Stimulated activated CD4-positive, alpha-beta T cell treated with anti-CD3 and anti-CD28 coated beads, Interleukin-15, amount 100 ng/mL, for 1 hour (primary cell): ENCODE data around the gene SEC14L1.
"Not testable (repeated sequence)": the region's sequence is repeated elsewhere in the genome, so short reads cannot be mapped to it uniquely, and the experiment has no call there.

Experiments
- DNase-seq, 2 donors: peaks; one replicate each; pipeline ENCODE4 v3.0.0-alpha.2; 2020; ENCODE audit warnings: low read depth in 1 of 2, low spot score in 1 of 2

The SEC14L1 gene

DNA sequence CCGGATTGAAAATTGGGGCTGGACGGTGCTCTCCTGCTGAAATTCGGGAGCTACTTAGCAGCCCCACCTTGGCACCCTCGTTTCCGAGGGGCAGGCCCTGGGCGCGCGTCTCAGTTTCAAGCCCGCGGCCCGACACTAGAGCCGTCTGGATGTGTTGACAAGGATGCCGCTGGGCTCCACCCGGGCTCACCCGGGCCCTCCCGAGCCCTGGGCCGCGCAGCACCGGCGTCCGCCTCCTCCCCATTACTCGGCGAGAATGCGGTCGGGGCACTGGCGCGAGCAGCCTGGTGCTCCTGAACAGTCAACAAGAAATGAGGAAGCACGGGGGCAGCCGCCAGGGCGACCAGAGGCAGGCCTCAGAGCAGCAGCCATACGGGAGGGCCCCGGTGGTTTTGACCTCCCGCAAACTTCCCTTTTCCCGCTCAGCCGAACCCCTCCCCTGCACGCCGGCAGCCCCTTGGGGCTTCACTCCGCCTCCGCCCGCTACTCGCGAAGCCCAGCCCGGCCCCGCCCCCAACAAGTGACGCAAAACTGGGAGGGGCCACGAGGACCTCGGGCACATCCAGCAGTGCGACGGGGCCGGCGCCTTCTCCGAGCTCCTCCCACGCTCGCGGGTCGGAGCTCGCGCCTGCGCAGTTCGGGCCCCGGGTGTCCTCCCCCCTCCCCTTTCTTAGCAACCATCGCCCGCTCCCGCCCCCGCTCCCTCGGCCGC lies 447 bp upstream of the SEC14L1 start:
- DNase-seq = peak; percentile 99

DNA sequence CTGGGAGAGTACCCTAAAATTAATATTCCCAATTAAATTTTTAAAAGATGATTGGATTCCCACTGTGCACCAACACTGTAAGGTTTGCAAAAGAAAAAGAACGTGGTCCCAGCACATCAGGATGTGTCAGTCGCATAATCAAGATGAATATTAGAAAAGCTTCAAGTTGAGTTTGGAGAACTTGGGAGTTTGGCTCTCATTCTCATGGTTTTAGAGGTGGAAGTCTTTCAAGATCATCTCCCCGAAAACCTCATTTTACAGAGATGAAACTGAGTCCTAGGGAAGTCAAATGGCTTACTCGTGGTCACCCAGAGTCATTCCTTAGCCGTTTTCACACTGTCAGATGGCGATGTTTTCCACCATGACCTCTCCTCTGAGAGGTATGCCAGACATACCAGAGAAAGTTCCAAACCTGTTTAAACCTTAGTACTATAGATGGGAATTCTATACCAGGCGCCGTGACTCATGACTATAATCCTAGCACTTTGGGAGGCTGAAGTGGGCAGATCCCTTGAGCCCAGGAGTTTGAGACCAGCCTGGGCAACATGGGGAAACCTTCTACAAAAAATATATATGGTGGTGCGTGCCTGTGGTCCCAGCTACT lies 1.2 kb downstream of the SEC14L1 start:
- DNase-seq = no peak

DNA sequence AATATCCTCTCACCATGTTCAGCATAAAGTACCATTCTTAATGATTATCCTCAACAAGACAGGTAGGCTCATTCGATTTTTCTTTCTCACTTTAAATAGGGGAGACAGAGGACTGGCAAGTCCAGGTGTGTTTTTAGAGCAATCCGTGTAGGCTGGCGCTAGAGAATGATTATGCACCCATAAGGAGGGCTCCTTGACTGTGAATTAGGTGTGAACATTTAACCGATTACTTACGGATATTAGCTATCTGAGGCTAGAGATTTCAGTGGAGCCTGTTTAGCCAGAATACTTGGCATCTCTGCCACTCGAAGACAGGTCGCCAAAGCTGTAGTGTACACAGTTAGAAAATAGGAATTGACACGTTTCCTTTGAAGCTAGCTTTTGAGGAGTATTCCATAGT lies 1.9 kb downstream of the SEC14L1 start:
- DNase-seq = no peak

DNA sequence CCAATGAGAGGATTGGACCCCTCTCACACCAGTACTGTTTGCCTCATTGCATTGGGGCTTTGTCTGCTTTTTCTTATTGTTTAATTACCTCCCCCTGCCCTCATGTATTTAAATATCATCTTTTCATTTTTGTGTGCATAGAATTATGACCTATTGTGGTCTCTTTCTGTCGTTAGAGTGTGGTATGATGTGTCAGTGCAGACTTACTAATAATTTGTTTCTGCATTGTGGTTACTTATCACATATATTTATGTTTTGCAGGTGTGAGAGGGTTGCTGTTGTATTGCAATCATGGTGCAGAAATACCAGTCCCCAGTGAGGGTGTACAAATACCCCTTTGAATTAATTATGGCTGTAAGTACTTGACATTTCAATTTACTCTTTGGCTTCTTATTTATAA lies 2.5 kb downstream of the SEC14L1 start:
- DNase-seq = no peak

DNA sequence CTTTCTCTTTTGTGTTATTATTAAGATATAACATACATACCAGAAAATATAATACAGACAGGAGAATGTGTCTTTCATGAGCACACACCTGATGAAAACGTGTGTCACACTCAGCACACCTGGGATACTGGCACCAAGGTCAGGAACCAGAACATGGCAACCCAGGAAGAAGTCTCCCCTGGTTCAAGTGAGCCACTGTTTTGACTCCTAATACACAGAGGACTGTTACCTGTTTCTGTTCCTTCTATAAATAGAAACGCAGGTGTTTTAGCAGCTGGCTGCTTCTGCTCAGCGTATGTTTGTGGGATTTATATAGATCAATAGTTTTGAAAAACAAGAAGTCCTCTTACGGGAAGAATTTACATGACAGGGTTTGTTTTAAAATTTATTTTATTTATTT lies 3.5 kb downstream of the SEC14L1 start:
- no peak for DNase-seq

DNA sequence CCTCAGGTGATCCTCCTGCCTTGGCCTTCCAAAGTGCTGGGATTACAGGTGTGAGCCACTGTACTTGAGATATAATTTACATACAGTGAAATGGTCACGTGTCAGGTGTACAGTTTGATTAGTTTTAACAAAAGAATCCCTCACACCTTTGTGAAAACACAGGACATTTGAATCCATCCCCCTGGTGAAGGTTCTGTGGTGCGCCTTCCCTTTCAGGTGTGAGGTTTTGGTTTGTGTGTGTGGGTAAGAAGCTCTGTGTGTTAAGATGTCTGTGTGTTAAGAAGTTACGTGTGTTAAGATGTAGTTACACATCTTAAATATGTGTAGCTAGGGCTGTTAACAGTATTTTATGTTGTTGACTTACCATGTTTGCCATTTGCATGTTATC lies 4.4 kb downstream of the SEC14L1 start:
- no peak for DNase-seq

DNA sequence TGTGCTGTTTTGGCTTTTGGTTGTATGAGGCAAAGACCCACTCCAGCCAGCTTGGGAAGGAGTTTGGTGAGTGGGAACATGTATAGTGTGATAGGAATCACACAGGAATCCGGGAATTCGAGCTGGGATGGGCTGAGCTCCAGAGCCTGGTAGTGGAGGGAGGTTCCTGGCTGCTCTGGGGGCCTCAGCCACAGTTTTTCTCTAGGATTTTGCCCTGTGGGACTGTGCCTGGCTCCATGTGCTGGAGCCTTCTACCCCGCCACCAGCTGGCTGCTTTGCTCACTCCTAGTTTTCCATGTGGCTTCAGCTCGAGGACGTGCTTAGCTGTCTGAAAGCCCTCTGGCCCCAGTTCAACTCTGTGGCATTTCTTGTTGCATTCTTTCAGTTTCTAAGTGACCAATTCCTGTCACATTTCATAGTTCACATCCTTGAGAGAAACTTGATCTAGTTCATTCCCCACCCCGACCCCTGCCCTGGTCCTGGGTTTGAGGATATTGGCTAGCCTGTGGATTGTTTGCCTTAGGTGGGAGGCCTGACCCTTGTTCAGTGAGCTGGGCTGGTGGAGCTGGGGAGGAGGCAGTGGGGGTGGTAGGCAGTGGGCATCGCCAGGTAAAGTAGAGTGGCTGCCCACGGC lies 5.0 kb downstream of the SEC14L1 start:
- DNase-seq = no peak

DNA sequence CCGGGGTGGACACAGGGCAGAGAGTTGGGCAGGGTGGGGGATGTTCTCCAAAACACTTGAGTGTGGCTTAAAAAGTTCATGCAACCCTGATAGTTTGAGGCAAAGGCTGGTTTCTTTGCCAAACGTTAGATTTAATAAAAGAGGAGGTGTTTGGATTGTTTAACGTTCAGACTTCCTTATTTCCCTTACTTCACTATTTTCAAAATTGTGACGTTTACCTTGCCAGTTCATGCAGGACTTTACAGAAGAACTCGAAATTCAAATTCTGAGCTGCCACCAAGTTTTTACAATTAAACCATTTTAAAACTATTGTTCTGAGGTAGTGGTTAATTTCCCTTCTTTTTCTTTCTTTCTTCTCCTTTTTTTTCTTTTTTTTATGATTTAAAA lies 5.5 kb downstream of the SEC14L1 start:
- DNase-seq = no peak

DNA sequence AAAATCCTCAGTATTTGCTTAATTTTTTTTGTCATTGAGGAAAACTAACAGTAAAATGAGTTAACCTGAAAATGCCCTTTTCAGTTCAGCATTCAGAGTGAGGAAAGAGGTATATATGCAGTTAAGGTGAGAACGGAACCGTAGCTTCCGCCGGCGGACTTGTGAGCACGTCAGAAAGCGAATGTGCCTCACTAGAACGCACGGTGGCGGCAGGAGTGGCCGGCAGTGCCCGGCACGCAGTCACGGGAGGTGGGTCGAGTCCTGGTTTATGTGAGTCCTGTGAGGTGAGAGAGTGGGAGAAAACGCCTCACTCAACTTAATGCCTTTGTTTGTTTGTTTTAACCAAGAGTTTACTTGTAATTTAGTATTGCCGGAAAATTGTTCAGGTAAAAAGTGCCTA lies 6.1 kb downstream of the SEC14L1 start:
- DNase-seq = no peak

DNA sequence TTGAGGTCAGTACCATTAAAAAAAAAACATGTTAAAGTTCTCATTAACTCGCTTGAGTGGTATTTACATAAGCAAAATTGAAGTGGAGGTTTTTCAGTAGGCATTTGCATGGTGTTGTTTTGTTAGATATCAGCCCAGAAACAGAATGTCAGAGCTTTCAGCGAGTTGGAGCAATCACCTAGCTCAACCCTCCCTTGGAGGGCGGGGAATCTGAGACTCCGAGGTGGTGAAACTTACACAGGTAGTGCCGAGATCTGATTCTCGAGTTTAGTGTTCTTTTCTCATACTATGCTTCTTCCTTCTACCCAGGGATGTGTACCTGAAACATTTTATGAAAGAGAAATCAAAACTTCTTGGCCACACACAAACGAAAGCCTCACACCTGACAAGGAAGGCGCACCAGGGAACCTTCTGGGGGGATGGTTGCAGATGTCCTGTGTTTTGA lies 6.6 kb downstream of the SEC14L1 start:
- no peak for DNase-seq

DNA sequence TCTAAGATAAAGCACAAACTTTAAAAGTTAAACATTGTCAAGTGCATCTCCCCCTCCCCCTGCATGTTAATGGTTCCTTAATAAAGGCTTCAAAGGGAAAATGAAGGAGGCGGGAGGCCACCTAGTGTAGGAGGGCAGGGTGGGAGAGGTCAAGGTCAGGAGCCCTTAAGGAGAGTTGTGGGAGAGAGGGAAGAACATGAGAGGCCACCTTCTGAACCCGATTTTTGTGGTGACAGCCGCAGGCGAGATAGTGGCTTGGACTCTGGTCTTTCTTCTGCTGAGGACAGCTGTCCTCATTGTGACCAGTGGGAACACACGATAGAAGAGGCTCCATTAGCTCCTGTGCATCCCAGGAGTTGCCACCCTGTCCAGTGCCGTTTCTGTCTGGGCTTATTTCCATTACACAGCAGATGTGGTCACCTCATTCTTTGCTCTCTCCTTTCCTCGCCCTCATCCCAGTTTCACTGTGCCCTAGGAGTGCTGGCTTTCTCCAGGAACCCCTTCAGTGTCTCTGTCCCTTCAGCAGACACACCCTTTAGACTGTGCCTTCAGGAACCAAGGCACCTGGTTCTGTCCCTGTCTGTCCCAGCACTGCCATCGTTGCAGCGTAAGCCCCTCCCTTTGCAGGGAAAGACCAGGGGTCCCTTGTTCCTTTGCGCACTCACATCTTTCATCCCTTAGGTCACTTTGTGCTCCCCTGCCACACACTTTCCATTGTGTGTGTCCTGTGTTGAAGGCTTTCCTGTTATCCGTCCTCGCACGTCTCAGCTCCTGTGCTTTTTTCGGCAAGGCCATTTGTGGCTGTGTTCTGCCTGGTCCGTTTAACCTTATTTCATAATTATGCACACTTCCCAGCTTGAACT lies 7.5 kb downstream of the SEC14L1 start:
- no peak for DNase-seq

DNA sequence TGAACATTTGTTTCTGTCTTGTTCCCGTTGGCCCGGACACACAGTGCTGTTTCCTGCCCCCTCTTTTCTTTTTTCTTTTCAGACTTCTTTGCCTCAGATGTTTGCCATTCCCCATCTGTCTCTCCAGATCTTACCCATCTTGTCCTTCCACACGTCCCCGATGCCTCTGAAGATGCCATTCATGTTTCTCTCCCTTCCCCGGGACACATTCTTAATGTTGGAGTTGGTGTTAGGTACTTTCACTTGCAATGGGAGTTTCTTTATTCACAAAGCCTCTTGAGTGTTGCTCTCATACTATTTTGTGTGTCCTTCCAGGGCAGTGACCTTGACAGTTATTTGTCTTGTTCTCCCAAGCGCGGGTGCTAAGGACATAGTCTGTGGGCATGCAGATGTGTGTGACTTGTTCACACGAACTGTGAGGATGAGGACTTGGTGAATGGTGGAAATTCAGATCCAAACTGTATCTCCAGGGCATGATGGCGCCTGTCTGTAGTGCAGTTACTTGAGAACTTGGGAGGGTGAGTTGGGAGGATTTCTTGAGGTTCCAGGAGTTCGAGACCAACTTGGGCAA lies 8.3 kb downstream of the SEC14L1 start:
- no peak for DNase-seq

DNA sequence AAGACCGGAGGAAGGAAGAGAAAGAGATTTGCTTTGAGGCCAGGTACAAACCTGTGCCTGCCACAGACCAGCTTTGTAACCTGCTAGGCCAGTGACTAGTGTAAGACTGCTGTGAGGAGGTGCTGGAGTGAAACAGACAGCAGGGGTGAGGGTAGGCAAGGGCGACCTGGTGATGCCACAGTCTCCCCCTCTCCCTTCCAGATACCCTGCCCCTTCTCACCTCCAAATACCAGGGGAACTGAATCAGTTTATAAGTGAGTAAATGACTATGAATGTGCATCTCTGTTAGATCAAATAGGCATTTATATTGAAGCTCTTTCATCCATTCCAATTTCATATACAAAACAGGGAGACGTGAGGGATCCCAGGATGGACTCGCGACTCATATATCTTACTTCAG lies 9.4 kb downstream of the SEC14L1 start:
- DNase-seq = no peak

DNA sequence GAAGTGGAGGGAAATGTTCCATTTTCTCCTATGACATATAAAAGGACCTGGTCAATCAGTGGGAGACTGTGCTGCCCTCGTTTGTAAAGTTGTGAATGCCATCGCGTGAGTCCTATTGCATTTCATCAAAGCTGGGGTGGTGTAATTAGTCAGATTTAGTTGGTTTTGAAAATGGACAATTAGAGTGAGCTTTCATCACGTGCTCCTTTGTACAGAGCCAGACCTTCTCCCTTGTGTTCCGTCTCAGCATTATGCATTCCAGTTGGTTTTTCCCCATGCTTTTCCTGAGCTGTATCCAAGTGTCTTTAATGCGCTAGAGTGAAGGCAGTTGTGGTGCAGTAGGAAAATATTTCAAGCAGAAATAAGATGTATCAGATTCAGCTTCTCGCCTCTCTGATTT lies 10.4 kb downstream of the SEC14L1 start:
- no peak for DNase-seq

DNA sequence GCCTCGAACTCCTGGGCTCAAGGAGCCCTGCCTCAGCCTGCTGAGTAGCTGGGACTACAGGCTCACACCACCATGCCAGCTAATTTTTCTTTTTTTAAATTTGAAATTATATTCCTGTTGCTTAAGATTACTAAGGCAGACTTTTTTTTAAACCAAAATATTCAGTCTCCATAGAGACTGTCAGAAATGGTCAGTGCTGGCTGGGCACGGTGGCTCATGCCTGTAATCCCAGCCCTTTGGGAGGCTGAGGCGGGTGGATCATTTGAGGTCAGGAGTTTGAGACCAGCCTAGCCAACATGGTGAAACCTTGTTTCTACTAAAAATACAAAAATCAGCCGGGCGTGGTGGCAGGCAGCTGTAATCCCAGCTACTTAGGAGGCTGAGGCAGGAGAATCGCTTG lies 11.3 kb downstream of the SEC14L1 start:
- DNase-seq = not testable (repeated sequence)

DNA sequence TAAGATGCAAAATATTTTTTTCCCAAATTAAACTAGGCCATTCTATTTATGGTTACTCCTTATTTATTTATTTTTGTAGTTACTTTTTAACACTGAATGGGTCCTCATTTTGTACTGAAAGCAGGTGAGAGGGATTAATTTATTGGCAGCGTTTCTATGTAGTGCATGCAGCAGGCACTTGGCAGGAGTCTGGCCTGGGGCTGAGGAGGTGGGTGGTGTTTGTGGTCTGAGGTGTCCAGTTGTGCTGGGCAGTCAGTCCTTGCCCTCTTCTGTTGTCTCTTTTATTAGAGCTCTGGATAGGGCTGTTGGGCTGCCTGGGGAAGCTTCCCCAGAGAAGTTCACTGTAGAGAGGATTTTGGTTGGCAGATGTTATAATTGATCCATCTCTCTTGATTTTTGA lies 12.7 kb downstream of the SEC14L1 start:
- no peak for DNase-seq

DNA sequence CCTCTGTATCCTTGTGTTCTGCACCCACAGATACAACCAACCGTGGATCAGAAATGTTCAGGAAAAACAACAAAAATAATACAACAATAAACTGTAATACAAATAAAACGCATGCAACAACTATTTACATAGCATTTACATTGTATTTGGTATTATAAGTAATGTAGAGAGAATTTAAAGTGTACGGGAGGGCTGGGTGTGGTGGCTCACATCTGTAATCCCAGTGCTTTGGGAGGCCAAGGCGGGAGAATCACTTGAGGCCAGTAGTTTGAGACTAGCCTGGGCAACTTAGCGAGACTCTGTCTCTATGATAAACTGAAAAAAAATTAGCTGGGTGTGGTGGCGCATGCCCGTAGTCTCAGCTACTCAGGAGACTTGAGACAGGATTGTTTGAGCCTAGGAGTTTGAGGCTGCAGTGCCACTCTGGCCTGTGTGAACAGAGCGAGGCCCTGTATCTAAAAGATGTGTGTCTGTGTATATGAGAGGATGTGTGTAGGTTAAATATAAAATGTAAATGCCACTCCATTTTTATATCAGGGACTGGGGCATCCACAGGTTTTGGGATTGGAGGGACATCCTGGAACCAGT lies 13.3 kb downstream of the SEC14L1 start:
- no peak for DNase-seq

DNA sequence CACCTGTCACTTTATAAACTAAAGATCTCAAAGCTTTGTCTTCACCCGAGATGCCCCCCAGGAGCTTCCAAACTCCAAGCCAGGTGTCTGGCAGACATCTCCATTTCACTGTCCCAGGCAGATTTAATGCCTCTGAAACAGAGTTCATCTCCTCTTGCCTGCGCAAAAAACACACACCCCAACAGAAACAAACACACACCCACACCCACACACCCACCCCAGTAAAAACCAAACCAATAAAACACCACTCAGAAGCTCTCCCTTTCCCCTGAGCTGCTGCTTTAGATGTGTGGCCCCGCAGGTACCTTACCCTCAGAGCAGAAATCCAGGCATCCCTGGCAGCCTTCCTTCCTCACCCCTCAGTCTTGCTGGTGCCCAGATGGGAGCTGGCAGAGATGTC lies 14.4 kb downstream of the SEC14L1 start:
- no peak for DNase-seq

DNA sequence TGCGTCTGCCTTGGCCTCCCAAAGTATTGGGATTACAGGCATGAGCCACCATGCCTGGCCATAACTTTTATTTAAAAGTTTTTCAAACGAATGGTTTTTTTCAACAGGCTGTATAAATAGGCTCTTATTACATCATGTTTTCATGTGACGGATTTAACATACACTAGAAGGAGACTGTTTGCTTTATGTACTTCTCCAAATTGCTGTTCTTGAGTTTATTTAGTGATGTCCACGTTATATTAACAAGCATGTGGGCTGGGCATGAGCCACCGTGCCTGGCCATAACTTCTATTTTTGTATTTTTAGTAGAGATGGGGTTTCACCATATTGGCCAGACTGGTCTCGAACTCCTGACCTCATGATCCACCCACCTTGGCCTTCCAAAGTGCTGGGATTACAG lies 17.0 kb downstream of the SEC14L1 start:
- DNase-seq = not testable (repeated sequence)

DNA sequence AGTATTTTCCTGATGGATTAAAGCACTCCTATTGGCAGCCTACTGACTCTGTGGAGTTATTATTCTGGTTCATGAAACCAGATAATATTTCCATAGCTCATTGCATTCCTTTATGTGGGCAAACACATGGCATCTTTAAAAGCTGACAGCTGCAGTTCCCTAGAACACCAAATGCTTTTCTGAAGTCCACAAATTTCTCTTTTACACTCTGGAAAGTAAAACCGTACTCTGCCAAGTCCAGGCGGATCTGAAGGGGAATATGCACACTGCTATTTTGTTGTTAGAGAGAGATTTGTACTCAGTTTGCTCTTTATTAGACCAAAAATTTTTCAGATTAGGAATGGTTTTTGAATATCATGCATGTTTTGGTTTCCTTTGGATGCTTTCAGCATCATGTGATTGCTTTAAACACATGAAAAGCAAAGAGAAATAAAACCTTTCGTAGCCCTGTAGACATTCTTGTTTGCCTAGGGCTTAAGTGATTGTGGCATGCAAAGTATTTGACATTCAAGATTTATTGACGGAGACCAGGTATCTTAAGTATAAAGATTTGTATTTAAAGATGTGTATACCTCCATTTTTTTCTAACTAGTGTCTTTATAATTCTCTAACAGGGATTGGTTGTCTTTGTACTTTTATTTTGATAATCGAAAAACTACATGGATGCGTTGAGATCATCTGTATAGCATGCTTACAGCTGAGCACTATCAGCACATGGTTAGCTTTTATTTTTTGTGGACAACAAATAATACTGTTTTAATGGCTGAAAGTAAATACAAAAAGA lies 19.5 kb downstream of the SEC14L1 start:
- DNase-seq = no peak
